DOHH2 (cell line): ENCODE data around the gene FBLN7.

ENCODE experiments used
- H3F3A ChIP-seq: fragments of 200-600 bp; sonication (generic), shearing (Covaris generic); 2 replicates; pipeline ENCODE4 v1.6.0; 2016; ENCODE audit warnings: antibody characterized with exemption, mild to moderate bottlenecking; ENCODE audit not compliant: control insufficient read depth, insufficient read depth
- H3K27ac ChIP-seq: fragments of 200-600 bp; sonication (generic); 2 replicates; pipeline ENCODE4 v1.5.1; 2014; ENCODE audit warnings: low read depth, mild to moderate bottlenecking, low read length, moderate library complexity
- H3K27me3 ChIP-seq: fragments of 200-600 bp; sonication (generic); 2 replicates; pipeline ENCODE4 v1.6.1; 2014; ENCODE audit warnings: mild to moderate bottlenecking, low read length, mixed read lengths; ENCODE audit not compliant: control insufficient read depth
- H3K36me3 ChIP-seq: fragments of 200-600 bp; sonication (generic); 2 replicates; pipeline ENCODE4 v1.6.1; 2014; ENCODE audit warnings: mild to moderate bottlenecking, low read length, moderate library complexity, mixed read lengths; ENCODE audit not compliant: control insufficient read depth
- H3K4me1 ChIP-seq: fragments of 200-600 bp; sonication (generic); 2 replicates; pipeline ENCODE4 v1.6.1; 2014; ENCODE audit warnings: mild to moderate bottlenecking, low read length, mixed read lengths; ENCODE audit not compliant: control insufficient read depth
- H3K4me2 ChIP-seq: fragments of 200-600 bp; sonication (generic); 2 replicates; pipeline ENCODE4 v1.6.0; 2014; ENCODE audit warnings: mild to moderate bottlenecking, low read length, moderate library complexity
- H3K4me3 ChIP-seq: fragments of 200-600 bp; sonication (generic); 2 replicates; pipeline ENCODE4 v1.5.1; 2014; ENCODE audit warnings: mild to moderate bottlenecking, low read length, mixed read lengths
- H3K79me2 ChIP-seq: fragments of 200-600 bp; sonication (generic); 2 replicates; pipeline ENCODE4 v1.6.1; 2014; ENCODE audit warnings: mild to moderate bottlenecking, low read length, mixed read lengths; ENCODE audit not compliant: control insufficient read depth
- H3K9me2 ChIP-seq: fragments of 200-600 bp; sonication (generic); replicated peaks from 2 replicates; pipeline ENCODE4 v1.6.1; 2014; ENCODE audit warnings: mild to moderate bottlenecking, low read length, mixed read lengths; ENCODE audit not compliant: control insufficient read depth
- H3K9me3 ChIP-seq: fragments of 200-600 bp; sonication (generic); 2 replicates; pipeline ENCODE4 v1.6.1; 2014; ENCODE audit warnings: antibody characterized with exemption, low read length, mixed read lengths; ENCODE audit not compliant: control insufficient read depth, insufficient read depth
- H4K20me1 ChIP-seq: fragments of 200-600 bp; sonication (generic); 2 replicates; pipeline ENCODE4 v1.6.0; 2014; ENCODE audit warnings: low read depth, mild to moderate bottlenecking, antibody characterized with exemption, low read length, moderate library complexity; ENCODE audit not compliant: control insufficient read depth, insufficient read depth
- CTCF ChIP-seq: fragments of 200-600 bp; sonication (generic); IDR thresholded peaks from one replicate; pipeline ENCODE4 v1.5.1; 2014; ENCODE audit warnings: antibody characterized with exemption, mild to moderate bottlenecking, low read depth, low read length; ENCODE audit not compliant: poor library complexity, severe bottlenecking
- EZH2phosphoT487 ChIP-seq: fragments of 200-600 bp; sonication (generic); IDR thresholded peaks from 2 replicates; pipeline ENCODE4 v1.6.1; 2017; ENCODE audit warnings: borderline replicate concordance, mild to moderate bottlenecking, antibody characterized with exemption, low read length, moderate library complexity, mixed read lengths

Gene FBLN7

GRCh38 chr2:112165296-112165695, 27.1 kb downstream of the FBLN7 start:
- H3K9me2 ChIP-seq = no peaks in the 10 kb centered on the region
- H3K79me2 ChIP-seq = no peaks in the 10 kb centered on the region
- H3K4me1 ChIP-seq = peaks cover 8% of the 10 kb centered on the region
- no peak overlapping the region for H3K4me2 ChIP-seq
- H3K9me3 ChIP-seq = no peaks in the 10 kb centered on the region
- H3K27me3 ChIP-seq = no peaks in the 10 kb centered on the region
- TF ChIP-seq EZH2phosphoT487 (no peak), CTCF (no peak)
- no peak overlapping the region for H3K4me3 ChIP-seq
- no peaks in the 10 kb centered on the region for H3F3A ChIP-seq
- no peak overlapping the region for H3K27ac ChIP-seq
- no peaks in the 10 kb centered on the region for H4K20me1 ChIP-seq
- H3K36me3 ChIP-seq = no peaks in the 10 kb centered on the region

- H3K27me3 ChIP-seq = no peaks in the 10 kb centered on the region
- H4K20me1 ChIP-seq = no peaks in the 10 kb centered on the region
- no peaks in the 10 kb centered on the region for H3K79me2 ChIP-seq
- no peaks in the 10 kb centered on the region for H3K4me1 ChIP-seq
- H3K4me3 ChIP-seq = no peak overlapping the region
- H3K9me3 ChIP-seq = no peaks in the 10 kb centered on the region
- H3K27ac ChIP-seq = no peak overlapping the region
- no peaks in the 10 kb centered on the region for H3K9me2 ChIP-seq
- H3F3A ChIP-seq = no peaks in the 10 kb centered on the region
- H3K36me3 ChIP-seq = no peaks in the 10 kb centered on the region
- TF ChIP-seq CTCF (no peak), EZH2phosphoT487 (no peak)
- no peak overlapping the region for H3K4me2 ChIP-seq
Measured at GRCh38 chr2:112166806-112167499, 28.8 kb downstream of the FBLN7 start.

- H4K20me1 ChIP-seq = no peaks in the 10 kb centered on the region
- no peaks in the 10 kb centered on the region for H3K79me2 ChIP-seq
- H3K36me3 ChIP-seq = no peaks in the 10 kb centered on the region
- TF ChIP-seq EZH2phosphoT487 (no peak), CTCF (no peak)
- H3K27ac ChIP-seq = no peak overlapping the region
- H3K27me3 ChIP-seq = no peaks in the 10 kb centered on the region
- no peaks in the 10 kb centered on the region for H3K9me3 ChIP-seq
- H3K4me1 ChIP-seq = peaks cover under 1% of the 10 kb centered on the region; the same call in 1 of the 2 replicates
- H3K4me2 ChIP-seq = no peak overlapping the region
- H3K9me2 ChIP-seq = no peaks in the 10 kb centered on the region
- no peak overlapping the region for H3K4me3 ChIP-seq
- no peaks in the 10 kb centered on the region for H3F3A ChIP-seq
Measured at GRCh38 chr2:112168422-112169124, 30.4 kb downstream of the FBLN7 start.
